ENCODE measurements around the gene ANKMY1. TPM values are rescaled to one million over a fixed set of nuclear protein-coding genes. Genes with fewer than 3 reads are reported as not detected.

ANKMY1 gene
- total and polyA plus RNA-seq, 2 of the 13 experiments (the other 11 are each of a cell fraction or from before 2014, with no cell fraction given), result 11.7 to 18.8 TPM

GRCh38 chr2:240491483-240491882, 66.3 kb downstream of the ANKMY1 start (continued):
- TF ChIP-seq KIAA2018 (CRISPR knock-in tag; IDR thresholded peaks at IDR 0.05; ENCODE audit: borderline replicate concordance) (no peak), ZNF30 (CRISPR knock-in tag; IDR thresholded peaks at IDR 0.05) (no peak), REST (IDR thresholded peaks at IDR 0.05; ENCODE audit: borderline replicate concordance in 1 of 2, low read depth in 1 of 2, low read length in 2 of 2) (no peak), PCBP2 (optimal IDR thresholded peaks at IDR 0.05; ENCODE audit: low read depth, low read length, poor library complexity, severe bottlenecking) (no peak), ZNF326 (CRISPR knock-in tag; IDR thresholded peaks at IDR 0.05; ENCODE audit: borderline replicate concordance) (no peak), ZSCAN9 (CRISPR knock-in tag; IDR thresholded peaks at IDR 0.05; ENCODE audit: borderline replicate concordance) (no peak), SAFB2 (CRISPR knock-in tag; IDR thresholded peaks at IDR 0.05; ENCODE audit: borderline replicate concordance, low read depth) (no peak), EZH2 (conservative IDR thresholded peaks at IDR 0.05; ENCODE audit: low read depth, low read length) (no peak)

All from HepG2 (cell line).